HG03342 (cell line): ENCODE measurements around the gene BRS3.
"Not testable (repeated sequence)": the region's sequence is repeated elsewhere in the genome, so short reads cannot be mapped to it uniquely, and the experiment has no call there.

ENCODE experiments used
- ATAC-seq: cut with Tn5 transposase; IDR thresholded peaks from one replicate; pipeline ENCODE4 v1.9.1; 2021; ENCODE audit warnings: mild to moderate bottlenecking, moderate library complexity; ENCODE audit not compliant: unreplicated experiment

Gene BRS3

GRCh38 chrX:136487647-136488046 lies at the start of gene BRS3:
TSS of gene BRS3 (plus strand) at chrX:136487947. CDS start at chrX:136488115, 168 bp downstream.
- no peak for ATAC-seq

GRCh38 chrX:136438192-136438591 lies 49.6 kb upstream of the BRS3 start:
- no peak for ATAC-seq

- ATAC-seq, result not testable (repeated sequence)
Observed at GRCh38 chrX:136445674-136446073, 42.1 kb upstream of the BRS3 start.

GRCh38 chrX:136446208-136446607 lies 41.5 kb upstream of the BRS3 start:
- ATAC-seq, result no peak

GRCh38 chrX:136447308-136447707 lies 40.4 kb upstream of the BRS3 start:
- no peak for ATAC-seq

GRCh38 chrX:136447968-136448367 lies 39.8 kb upstream of the BRS3 start:
- no peak for ATAC-seq

GRCh38 chrX:136450050-136450830 lies 37.5 kb upstream of the BRS3 start:
- no peak for ATAC-seq

- ATAC-seq, result no peak
Observed at GRCh38 chrX:136452614-136453013, 35.1 kb upstream of the BRS3 start.

GRCh38 chrX:136453114-136453513 lies 34.6 kb upstream of the BRS3 start:
- no peak for ATAC-seq

GRCh38 chrX:136453771-136454170 lies 34.0 kb upstream of the BRS3 start:
- no peak for ATAC-seq

GRCh38 chrX:136456133-136456532 lies 31.6 kb upstream of the BRS3 start:
- no peak for ATAC-seq

- ATAC-seq, result no peak
Observed at GRCh38 chrX:136457303-136457917, 30.3 kb upstream of the BRS3 start.

GRCh38 chrX:136464589-136464988 lies 23.2 kb upstream of the BRS3 start:
- no peak for ATAC-seq

GRCh38 chrX:136467303-136467702 lies 20.4 kb upstream of the BRS3 start:
- ATAC-seq, result no peak

GRCh38 chrX:136468391-136469103 lies 19.2 kb upstream of the BRS3 start:
- no peak for ATAC-seq

GRCh38 chrX:136473663-136474062 lies 14.1 kb upstream of the BRS3 start:
- ATAC-seq, result no peak

GRCh38 chrX:136475236-136475635 lies 12.5 kb upstream of the BRS3 start:
- ATAC-seq, result no peak

GRCh38 chrX:136476501-136476900 lies 11.2 kb upstream of the BRS3 start:
- ATAC-seq, result no peak

GRCh38 chrX:136477026-136477425 lies 10.7 kb upstream of the BRS3 start:
- ATAC-seq, result no peak

GRCh38 chrX:136480383-136480782 lies 7.4 kb upstream of the BRS3 start:
- ATAC-seq, result no peak

GRCh38 chrX:136488706-136489105 lies 959 bp downstream of the BRS3 start:
- no peak for ATAC-seq

- no peak for ATAC-seq
Observed at GRCh38 chrX:136491832-136492231, 4.1 kb downstream of the BRS3 start.
